ENCODE data around the gene PLCXD1. TPM values are rescaled to one million over a fixed set of nuclear protein-coding genes. Genes with fewer than 3 reads are reported as not detected.
A peak's percentile ranks its signal among the peaks of the same experiment; 100 is the strongest.

PLCXD1 gene
- total RNA-seq, 4 donors from 2014 or later = 22.4 to 78.3 (median 54.2) TPM

DNA sequence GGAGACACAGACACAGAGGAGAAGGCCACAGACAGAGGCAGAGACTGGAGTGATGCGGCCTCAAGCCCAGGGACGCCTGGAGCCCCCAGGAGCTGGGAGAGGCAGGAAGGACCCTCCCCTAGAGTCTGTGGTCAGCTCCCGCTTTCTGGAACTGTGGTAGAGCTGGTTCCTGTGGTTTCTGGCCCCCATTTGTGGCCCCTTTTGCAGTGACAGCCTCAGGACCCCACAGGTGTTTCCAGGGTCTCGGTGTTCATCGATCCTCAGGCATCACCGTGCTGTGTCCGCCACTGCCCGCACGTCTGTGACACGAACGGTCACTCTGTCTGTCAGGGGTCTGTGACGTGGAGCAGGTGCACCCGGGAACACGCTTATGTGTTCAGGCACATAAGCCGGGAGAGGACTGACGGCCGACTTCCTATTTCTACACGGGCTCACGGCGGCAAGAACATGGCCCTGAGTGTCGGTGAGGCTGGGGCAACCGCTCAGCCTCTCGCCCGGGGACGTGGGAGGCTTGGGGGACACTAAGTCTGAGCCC, 29.5 kb downstream of the PLCXD1 start:
- Histone ChIP-seq H3K27ac (no peak overlapping the region), H3K36me3 (peaks cover 85% of the 10 kb centered on the region), H3K9me3 (no peaks in the 10 kb centered on the region), H3K4me1 (no peaks in the 10 kb centered on the region), H3K27me3 (no peaks in the 10 kb centered on the region), H3K4me3 (no peak overlapping the region)
- 90% methylated on average over 2 of the region's 25 CpGs for WGBS
- peak; percentile 56 to 77 for DNase-seq (ENCODE audit: low spot score in 2 of 2)
- TF ChIP-seq POLR2A (IDR thresholded peaks at IDR 0.05) = no peak
- no peak for TF ChIP-seq EP300 (IDR thresholded peaks at IDR 0.05)
- no peak for TF ChIP-seq POLR2AphosphoS5 (IDR thresholded peaks at IDR 0.05)
- TF ChIP-seq, protein P1, sequence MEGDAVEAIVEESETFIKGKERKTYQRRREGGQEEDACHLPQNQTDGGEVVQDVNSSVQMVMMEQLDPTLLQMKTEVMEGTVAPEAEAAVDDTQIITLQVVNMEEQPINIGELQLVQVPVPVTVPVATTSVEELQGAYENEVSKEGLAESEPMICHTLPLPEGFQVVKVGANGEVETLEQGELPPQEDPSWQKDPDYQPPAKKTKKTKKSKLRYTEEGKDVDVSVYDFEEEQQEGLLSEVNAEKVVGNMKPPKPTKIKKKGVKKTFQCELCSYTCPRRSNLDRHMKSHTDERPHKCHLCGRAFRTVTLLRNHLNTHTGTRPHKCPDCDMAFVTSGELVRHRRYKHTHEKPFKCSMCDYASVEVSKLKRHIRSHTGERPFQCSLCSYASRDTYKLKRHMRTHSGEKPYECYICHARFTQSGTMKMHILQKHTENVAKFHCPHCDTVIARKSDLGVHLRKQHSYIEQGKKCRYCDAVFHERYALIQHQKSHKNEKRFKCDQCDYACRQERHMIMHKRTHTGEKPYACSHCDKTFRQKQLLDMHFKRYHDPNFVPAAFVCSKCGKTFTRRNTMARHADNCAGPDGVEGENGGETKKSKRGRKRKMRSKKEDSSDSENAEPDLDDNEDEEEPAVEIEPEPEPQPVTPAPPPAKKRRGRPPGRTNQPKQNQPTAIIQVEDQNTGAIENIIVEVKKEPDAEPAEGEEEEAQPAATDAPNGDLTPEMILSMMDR (IDR thresholded peaks at IDR 0.05) = no peak

DNA sequence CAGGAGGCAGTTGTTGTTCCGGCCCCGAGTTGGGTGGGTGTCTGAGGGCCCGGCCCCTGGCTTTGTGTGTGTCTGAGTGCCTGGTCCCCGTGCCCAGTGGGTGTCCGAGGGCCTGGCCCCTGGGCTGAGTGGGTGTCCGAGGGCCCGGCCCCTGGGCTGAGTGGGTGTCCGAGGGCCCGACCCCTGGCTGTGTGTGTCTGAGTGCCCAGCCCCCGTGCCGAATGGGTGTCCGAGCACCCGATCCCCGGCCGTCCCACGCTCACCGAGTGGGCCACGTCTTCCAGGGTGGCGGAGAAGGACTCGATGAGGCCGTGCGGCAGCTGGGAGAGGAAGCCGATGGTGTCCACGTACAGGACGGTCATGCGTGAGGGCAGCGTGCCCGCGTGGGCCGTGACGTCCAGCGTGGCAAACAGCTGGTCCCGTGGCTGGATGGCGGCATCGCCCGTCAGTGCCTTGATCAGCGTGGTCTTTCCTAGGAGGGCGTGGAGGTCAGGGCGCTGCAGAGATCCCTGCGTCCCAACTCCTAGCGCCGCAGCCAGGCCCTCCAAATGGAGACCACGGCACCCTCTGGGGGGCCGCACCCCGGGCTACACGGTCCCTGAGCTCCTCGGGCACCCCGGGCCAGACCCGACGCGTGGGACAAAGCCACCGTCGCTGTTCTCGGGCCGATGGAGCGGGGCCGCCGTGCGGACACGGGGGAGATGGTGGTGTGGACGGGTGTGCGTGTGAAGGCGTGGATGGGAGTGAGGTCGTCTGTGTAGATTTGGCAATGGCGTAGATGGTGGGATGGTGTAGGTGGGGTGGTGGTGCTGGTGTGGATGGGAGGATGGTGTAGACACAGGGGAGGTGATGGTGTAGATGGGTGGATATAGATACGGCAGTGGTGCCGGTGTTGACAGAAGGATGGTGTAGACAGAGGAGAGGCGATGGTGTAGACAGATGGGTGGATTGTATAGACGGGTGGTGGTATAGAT, 30.3 kb downstream of the PLCXD1 start:
- no peaks in the 10 kb centered on the region for H3K27me3 ChIP-seq
- WGBS = 98% methylated on average over 16 of the region's 69 CpGs
- no peak overlapping the region for H3K4me3 ChIP-seq
- no peaks in the 10 kb centered on the region for H3K9me3 ChIP-seq
- DNase-seq (ENCODE audit: low spot score in 2 of 2) = peak; percentile 58 to 74
- TF ChIP-seq, protein P1 (IDR thresholded peaks at IDR 0.05) = no peak
- TF ChIP-seq POLR2AphosphoS5 (IDR thresholded peaks at IDR 0.05) = no peak
- no peak for TF ChIP-seq POLR2A (IDR thresholded peaks at IDR 0.05)
- TF ChIP-seq EP300 (IDR thresholded peaks at IDR 0.05) = no peak
- H3K27ac ChIP-seq = no peak overlapping the region
- no peaks in the 10 kb centered on the region for H3K4me1 ChIP-seq
- H3K36me3 ChIP-seq = peaks cover 79% of the 10 kb centered on the region

DNA sequence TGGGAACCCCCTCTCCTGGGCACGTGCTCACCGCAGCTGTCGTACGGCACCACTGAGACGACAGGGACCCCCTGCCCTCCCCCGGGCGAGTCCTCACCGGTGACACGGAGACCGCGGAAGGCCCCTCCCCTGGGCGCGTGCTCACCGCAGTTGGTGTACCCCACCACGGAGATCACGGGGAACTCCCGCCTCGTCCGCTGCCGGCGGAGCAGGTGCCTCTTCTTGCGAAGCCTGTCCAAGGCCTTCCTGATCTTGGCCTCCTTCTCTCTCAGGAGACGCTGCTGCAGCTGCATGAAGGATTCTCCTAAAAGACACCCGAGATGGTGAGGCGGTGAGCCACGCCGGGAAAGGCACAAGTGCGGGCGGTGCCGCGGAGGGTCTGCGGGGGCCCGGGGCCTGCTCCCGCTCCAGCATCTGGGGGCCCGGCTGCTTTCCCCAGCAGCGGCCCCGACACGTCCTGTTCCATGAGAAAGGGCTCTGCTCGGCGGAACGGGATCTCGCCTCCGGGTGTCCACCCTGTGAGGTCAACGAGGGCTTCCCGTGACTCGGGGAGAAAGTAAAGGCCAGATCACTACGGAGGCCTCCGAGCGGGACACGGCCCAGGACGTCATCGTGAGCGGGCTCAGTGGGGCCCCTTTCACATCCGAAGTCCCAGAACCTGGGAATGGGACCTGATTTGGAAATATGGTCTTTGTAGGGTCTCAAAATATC, 31.6 kb downstream of the PLCXD1 start:
- 96% methylated on average over 14 of the region's 54 CpGs for WGBS
- H3K4me3 ChIP-seq = no peak overlapping the region
- peaks cover 76% of the 10 kb centered on the region for H3K36me3 ChIP-seq
- no peaks in the 10 kb centered on the region for H3K9me3 ChIP-seq
- peaks cover 10% of the 10 kb centered on the region for H3K4me1 ChIP-seq
- H3K27me3 ChIP-seq = no peaks in the 10 kb centered on the region
- H3K27ac ChIP-seq = no peak overlapping the region
- TF ChIP-seq EP300 (IDR thresholded peaks at IDR 0.05) (no peak), POLR2A (IDR thresholded peaks at IDR 0.05) (no peak), POLR2AphosphoS5 (IDR thresholded peaks at IDR 0.05) (no peak)
- TF ChIP-seq, protein P1 (IDR thresholded peaks at IDR 0.05) = no peak
- peak in 1 of 2 donors; percentile 50 for DNase-seq (ENCODE audit: low spot score in 2 of 2)

DNA sequence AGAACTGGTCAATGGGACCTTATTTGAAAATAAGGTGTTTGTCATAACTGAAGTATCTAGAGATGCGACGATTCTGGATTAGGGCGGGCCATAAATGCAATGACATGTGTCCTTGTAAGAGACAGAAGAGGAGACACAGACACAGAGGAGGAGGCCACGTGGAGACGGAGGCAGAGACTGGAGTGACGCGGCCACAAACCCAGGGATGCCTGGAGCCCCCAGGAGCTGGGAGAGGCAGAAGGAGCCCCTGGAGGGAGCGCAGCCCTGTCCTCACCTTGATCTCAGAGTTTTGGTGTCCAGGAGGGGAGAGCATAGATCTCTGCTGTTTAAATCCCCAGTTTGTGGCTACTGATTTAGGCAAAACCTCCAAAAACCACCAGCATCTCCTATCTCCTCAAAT, 32.4 kb downstream of the PLCXD1 start:
- Histone ChIP-seq H3K4me1 (peaks cover 11% of the 10 kb centered on the region), H3K36me3 (peaks cover 69% of the 10 kb centered on the region), H3K4me3 (no peak overlapping the region), H3K27me3 (no peaks in the 10 kb centered on the region), H3K9me3 (no peaks in the 10 kb centered on the region), H3K27ac (no peak overlapping the region)
- 83% methylated on average over 8 of the region's 8 CpGs for WGBS
- DNase-seq (ENCODE audit: low spot score in 2 of 2) = peak in 1 of 2 donors; percentile 43
- no peak for TF ChIP-seq EP300 (IDR thresholded peaks at IDR 0.05)
- TF ChIP-seq, protein P1 (IDR thresholded peaks at IDR 0.05) = no peak
- TF ChIP-seq POLR2AphosphoS5 (IDR thresholded peaks at IDR 0.05) = no peak
- no peak for TF ChIP-seq POLR2A (IDR thresholded peaks at IDR 0.05)
